Fibroblast of skin of right quadriceps (primary cell): ENCODE measurements around the gene CPED1.
"Not testable (repeated sequence)": the region's sequence is repeated elsewhere in the genome, so short reads cannot be mapped to it uniquely, and the experiment has no call there.

Experiments
- DNase-seq: peaks from one replicate; pipeline ENCODE4 v3.0.0-alpha.2; 2013

The CPED1 gene

DNA sequence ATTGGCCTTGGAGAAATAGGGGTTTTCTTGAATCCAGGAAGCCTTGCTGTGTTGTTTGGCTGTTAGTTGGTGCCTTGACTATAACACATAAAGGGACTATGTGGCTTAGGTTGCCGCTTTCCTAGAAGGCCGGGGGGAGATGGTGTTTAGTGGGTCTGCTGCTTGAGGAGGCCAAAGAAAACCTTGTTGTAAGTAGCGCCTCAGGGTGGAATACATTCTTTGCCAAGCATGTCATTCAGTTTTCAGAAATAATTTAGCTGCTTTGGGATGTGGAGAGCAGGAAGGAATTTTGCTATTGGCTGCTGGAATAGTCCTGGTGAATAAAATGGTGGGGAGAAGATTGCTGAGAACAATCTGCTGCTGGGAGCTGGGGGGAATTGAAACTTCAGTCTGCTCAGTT lies 207.4 kb downstream of the CPED1 start:
- DNase-seq: peak; percentile 34

- no peak for DNase-seq
These were observed 207.8 kb downstream of the CPED1 start for GRCh38 chr7:121196286-121196685.

DNA sequence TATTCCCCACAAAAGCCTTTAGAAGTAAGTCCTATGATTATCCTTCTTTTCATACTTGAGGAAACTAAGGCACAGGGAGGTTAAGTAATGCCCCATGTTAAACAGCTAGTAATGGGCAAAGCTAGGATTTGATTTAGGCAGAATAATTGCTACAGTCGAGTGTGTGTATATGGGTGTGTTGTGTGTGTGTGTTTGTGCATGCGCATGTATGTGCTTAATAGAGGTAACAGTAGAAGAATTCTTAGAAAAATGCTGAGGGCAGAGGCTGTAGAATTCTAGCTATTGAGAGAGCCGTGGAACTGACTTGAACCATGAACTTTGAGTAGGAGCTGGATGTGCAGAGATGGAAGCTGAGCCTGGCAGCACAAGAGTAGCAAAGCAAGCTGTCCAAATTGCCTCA lies 208.9 kb downstream of the CPED1 start:
- no peak for DNase-seq

- no peak for DNase-seq
These were observed 210.0 kb downstream of the CPED1 start for GRCh38 chr7:121198502-121198901.

DNA sequence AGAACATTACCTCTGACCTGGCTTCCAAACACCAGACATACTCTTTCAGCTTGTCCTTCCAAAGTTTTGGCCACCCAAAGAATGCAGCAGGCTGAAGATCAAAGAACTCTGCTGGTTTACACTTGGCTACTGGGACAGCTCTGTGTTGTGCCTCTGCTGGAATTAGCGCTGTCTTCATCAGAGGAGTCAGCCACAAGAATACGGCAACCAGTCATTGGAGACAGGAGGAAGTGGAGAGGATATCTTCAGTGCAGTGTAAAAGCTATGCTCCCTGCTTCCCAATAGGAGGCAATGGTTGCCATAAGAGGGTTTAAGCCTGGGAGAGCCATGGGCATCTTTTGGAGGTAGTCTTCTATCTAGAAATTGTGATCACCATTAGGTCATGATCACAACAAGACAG lies 213.6 kb downstream of the CPED1 start:
- no peak for DNase-seq

DNA sequence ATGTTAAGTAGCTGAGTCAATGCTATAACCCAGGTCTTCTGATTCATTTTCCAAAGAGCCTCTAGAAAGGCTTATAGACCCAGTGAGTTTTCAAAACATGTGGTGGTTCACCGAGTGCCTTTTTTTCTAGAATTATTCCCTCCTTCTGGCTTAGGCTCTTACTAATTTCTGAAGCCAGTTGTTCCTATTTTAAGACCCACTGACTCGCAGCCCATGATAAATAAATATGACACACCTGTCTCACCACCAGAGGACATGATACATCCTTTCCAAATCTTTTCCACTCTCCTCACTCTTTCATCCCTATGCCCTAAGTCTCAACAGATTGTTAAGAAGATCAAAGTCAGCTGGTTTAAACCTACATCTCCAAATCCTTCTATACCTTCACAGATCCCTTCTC lies 214.3 kb downstream of the CPED1 start:
- DNase-seq: no peak

DNA sequence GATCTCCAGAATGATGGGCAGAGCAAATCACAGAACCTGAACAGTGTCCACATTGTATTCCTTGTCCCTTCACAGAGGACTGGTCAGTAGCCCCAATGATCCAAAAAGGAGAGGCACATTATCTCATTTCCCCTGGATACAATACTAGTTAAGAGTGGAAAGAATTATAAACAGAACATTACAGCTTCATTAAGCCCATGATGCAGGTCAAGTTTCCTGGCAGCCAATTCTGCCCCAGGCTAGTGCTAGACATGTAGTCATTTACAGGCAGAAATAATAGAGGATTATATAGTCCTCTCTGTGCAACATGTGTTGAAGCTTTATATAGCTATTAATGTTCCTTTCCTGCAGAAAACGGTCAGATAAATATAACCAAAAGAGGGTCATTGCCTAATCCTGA lies 216.0 kb downstream of the CPED1 start:
- DNase-seq: no peak

GRCh38 chr7:121205777-121206176 lies 217.3 kb downstream of the CPED1 start:
- DNase-seq: no peak

DNA sequence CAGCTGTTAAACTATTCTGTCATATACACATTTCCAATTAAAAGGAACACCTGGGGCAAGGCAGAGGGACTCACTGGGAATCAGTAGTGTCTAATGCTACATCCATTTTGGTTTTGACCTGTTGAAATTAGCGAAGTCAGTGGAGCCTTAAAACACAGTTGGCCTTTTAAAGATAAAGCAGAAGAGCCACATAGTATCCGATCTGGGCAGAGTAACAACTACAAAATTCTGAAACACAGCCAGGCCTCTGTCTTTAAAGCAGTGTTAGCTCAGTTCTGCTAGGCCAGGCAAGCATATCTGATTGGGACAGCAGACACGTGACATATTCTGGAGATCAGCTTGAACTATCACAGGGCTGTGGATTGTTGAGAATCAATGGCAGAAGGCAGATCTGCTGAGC lies 222.7 kb downstream of the CPED1 start:
- DNase-seq: no peak

DNA sequence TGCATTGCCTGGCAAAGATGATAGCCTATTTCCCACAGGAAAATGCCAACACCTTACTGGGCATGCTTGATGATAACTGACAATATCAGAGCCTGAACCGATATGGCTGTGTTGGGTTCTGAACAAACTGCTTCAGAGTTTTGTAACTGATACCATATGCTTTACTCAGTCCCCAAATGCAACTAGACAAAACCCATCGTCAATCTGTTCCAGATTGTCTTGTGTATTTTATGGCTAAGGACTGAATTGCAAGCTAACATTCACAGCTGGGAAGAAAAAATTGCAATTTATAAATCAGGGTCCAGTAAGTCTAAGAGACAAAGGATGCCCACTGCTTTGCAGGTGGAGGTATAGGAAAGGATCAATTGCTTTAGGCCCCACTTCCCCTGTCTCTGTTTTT lies 223.5 kb downstream of the CPED1 start:
- no peak for DNase-seq

DNA sequence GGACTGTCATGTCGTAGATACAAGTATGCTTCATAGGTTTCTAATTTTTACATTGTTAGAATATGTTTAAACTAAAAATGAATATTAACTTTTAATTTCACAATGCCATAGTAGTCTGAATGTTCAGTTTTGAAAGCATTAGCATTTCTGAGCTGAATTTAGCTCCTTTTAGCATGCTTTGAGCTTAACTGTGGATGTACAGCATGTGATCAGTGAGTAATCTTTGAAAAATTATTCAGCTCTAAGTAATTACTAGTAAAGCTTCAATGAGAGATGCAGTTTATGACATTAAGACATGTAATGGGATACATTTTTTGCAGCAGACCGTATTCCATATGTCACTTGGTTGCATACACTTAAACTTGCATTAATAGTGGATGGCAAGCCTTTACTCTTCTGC lies 226.1 kb downstream of the CPED1 start:
- DNase-seq: peak; percentile 40

GRCh38 chr7:121219026-121219425 lies 230.5 kb downstream of the CPED1 start:
- peak; percentile 18 for DNase-seq

DNA sequence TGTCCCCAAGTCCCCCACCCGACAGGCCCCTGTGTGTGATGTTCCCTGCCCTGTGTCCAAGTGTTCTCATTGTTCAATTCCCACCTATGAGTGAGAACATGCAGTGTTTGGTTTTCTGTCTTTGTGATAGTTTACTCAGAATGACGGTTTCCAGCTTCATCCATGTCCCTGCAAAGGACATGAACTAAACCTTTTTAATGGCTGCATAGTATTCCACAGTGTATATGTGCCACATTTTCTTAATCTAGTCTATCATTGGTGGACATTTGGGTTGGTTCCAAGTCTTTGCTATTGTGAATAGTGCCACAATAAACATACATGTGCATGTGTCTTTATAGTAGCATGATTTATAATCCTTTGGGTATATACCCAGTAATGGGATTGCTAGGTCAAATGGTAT lies 232.6 kb downstream of the CPED1 start:
- DNase-seq: not testable (repeated sequence)

GRCh38 chr7:121228779-121229178 lies 240.3 kb downstream of the CPED1 start:
- DNase-seq: no peak

- DNase-seq: peak; percentile 55
These were observed 246.7 kb downstream of the CPED1 start for GRCh38 chr7:121235201-121235600.

DNA sequence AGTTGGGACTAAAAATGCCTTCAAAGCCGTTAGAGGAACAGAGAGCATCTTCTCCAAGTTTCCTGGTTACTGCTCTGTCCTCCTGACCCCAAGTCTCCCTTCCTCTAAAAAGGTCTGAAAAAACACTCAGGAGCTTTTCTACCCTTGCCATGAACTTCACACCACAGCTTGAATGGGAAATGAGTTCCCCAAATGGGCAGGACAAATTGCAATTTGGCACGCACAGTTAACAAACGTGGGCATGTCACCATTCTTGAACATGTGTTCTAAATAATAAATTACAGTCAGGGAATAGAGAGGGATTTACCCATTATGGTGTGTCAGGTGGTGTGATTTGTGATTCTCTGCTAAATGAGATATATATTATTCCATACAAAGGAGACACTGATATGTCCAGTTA lies 249.1 kb downstream of the CPED1 start:
- DNase-seq: no peak

DNA sequence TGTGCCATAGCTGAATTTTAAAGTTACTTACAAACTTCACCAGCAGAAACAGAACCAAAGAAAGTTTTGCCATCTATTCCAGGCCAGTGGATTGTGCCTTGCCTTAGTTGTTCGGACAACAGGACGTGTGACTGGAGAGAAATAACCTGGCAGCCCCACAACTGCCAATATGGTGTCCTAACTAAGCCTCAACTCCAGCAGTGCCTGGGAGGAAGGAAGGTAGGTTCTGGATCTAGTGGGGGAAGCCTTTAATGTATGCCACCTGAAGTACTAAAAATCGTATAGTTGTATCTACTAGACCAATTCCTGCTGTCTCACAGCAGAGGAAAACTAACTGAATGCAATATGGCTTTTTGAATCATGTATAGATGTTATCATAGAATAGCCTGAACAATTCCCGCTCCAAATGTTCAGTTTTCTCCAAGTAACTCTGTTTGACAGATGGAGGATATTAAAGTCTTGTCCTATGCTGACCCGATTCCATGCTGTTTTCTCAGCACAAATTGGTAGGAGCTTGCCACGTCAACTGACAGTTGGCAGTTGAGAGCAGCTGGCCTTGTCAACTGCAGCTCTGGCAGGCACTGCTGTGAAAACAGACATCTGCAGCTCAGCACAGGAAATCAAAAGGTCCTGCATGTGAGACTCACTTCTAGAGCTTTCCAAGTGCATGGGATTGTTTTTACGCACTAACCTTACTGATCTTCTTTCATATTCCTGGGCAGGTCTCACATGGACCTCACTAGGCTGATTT lies 255.8 kb downstream of the CPED1 start:
- no peak for DNase-seq

DNA sequence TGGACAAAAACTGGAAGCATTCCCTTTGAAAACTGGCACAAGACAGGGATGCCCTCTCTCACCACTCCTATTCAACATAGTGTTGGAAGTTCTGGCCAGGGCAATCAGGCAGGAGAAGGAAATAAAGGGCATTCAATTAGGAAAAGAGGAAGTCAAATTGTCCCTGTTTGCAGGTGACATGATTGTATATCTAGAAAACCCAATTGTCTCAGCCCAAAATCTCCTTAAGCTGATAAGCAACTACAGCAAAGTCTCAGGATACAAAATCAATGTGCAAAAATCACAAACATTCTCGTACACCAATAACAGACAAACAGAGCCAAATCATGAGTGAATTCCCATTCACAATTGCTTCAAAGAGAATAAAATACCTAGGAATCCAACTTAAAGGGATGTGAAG lies 262.9 kb downstream of the CPED1 start:
- not testable (repeated sequence) for DNase-seq

DNA sequence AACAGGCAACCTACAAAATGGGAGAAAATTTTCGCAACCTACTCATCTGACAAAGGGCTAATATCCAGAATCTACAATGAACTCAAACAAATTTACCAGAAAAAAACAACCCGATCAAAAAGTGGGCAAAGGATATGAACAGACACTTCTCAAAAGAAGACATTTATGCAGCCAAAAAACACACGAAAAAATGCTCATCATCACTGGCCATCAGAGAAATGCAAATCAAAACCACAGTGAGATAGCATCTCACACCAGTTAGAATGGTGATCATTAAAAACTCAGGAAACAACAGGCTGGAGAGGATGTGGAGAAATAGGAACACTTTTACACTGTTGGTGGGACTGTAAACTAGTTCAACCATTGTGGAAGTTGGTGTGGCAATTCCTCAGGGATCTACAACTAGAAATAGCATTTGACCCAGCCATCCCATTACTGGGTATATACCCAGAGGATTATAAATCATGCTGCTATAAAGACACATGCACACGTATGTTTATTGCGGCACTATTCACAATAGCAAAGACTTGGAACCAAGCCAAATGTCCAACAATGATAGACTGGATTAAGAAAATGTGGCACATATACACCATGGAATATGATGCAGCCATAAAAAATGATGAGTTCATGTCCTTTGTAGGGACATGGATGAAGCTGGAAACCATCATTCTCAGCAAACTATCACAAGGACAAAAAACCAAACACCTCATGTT lies 264.2 kb downstream of the CPED1 start:
- not testable (repeated sequence) for DNase-seq

DNA sequence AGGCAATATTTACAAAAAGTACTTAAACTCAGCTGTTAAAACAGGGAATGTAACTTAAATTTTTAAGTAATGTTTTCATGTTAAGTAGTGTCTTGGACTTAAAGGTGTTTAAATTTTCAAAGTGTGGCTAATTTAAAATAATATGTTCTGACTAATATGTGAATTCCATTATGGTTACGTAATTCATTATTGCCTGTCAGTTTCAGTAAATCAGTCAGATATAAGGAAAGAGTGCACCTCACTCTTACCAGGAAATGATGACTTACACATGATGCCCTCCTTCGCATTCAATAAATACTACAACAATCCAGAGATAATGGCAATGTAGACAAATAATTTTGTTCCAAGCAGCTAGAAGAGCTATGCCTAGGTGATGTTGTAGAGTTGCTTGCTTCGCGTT lies 271.3 kb downstream of the CPED1 start:
- no peak for DNase-seq

DNA sequence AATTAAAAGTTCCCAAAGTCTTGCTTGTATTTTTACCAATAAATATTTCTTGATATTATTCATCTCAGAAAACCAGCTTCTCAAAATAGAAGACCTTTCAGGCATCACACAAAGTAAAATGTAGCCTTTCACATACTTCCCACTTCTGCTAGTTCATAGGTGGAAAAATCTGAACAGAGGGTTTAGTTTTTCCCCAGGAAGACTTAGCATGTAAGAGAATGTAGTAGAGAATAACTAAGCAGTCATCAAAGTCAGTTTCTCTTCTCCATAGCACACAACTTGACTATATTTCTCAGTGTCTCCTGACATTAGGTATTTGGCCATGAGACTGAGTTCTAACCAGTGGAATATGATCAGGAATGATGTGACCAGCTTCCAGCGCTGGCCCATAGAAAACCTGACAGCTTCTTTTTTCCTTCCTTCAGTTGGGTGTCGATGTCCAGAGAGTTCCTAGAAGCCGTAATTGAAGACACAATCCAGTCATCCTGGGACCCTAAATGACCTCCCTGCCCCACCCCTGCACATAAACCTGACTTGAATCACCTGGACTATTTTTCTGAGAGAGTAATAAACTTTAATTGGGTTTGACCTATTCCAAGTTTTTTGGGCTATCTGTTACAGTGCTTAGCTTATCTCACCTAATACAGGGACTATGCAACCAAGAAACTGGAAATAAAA lies 272.8 kb downstream of the CPED1 start:
- no peak for DNase-seq

DNA sequence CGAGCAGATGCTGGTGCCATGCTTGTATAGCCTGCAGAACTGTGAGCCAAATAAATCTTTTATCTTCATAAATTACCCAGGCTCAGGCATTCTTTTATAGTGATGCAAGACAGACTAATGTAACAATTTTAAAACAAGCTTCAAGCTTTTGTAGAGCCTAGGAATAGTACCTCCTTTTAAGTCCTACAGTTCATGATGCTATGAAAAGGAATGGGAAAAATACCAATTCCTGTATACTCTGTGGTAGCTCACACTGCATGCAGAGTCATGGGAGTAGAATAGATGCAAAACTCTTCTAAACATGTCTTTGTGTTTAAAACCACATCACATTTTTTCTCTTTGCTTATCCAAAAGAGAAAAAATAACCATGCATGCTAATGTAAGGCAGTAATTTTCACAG lies 273.7 kb downstream of the CPED1 start:
- DNase-seq: peak; percentile 15

DNA sequence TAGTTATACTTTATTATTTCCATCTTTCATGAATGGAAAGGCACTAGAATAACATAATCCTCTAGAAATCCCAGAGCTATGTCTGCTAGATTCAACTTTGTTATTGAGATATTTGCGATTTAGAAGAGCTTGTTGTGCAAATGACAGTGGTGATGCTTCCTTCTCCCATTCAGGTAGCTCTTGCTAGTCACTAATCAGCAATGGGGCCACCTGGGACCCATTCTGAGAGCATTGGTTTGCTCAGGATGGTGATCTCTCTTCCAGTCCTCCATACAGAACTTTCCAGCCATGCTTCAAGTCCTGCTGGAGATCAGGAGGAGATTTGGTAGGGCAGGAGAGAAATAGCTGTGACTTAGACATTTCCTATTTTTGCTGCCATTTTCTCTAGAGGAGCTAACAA lies 274.5 kb downstream of the CPED1 start:
- no peak for DNase-seq

DNA sequence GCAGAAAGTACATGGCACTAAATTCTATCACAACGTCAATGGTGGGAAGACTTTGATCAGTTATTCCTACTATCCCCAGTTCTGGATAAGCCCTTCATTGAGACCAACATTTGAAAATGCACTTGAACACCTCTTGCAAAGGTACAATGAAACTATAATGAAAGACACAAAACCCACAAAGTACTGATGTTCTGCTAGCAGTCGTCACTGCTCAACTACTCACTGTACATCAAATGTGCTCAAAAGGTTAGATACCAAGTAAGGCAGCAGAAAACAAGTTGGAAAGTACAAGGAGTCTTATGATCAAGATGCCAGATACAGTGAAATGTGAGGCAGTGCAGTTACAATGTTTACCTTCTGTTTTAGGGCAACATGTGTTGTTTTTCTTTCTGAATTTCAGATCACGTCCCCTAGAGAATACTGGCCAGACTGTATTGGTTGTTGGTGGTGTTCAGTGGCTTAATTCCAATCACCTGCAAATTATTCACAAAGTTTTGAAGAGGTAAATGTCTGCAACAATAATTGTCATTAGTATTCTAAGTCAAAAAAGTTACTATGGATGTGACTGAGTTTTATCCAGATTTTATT lies 277.9 kb downstream of the CPED1 start:
- no peak for DNase-seq
